HEK293 (cell line): ENCODE measurements around the gene DNAH5.

Source experiments
- CTCF ChIA-PET: fragments of 350-600 bp; formaldehyde crosslinking; extraction: SDS; loops from one replicate; lab custom pipeline; 2021; ENCODE audit warnings: antibody characterized with exemption; lab: Yijun Ruan, JAX
- POLR2A ChIA-PET: fragments of 300-600 bp; formaldehyde crosslinking; extraction: SDS; loops from one replicate; lab custom pipeline; 2020; ENCODE audit warnings: antibody characterized with exemption, inconsistent platforms; lab: Yijun Ruan, JAX
- H3K27ac ChIP-seq: fragments of 200-500 bp; sonication (Bioruptor generic); 2 replicates; pipeline ENCODE4 v1.5.1; 2014; ENCODE audit warnings: low read depth, low read length, control low read depth, inconsistent platforms; ENCODE audit errors: extremely low read depth
- H3K36me3 ChIP-seq, 2 experiments: fragments of 200-500 bp in 1 of 2; sonication (Bioruptor generic) in 1 of 2; 1 replicate in 1 of 2; 2 replicates in 1 of 2; pipeline ENCODE4 v1.5.1; 2014 to 2017; ENCODE audit warnings: inconsistent platforms in 2 of 2, low read length in 2 of 2; ENCODE audit not compliant: control insufficient read depth in 2 of 2, insufficient read depth in 1 of 2
- H3K4me1 ChIP-seq: fragments of 200-500 bp; sonication (Bioruptor generic); 2 replicates; pipeline ENCODE4 v1.5.1; 2014; ENCODE audit warnings: mild to moderate bottlenecking, low read length, inconsistent platforms; ENCODE audit not compliant: control insufficient read depth, insufficient read depth
- H3K4me3 ChIP-seq: 2 replicates; pipeline ENCODE4 v1.5.1; 2011; ENCODE audit warnings: low read depth, mild to moderate bottlenecking, control low read depth, low read length, moderate library complexity
- H3K9me3 ChIP-seq: fragments of 200-500 bp; sonication (Bioruptor generic); 2 replicates; pipeline ENCODE4 v1.5.1; 2014; ENCODE audit warnings: low read depth, low read length, inconsistent platforms; ENCODE audit not compliant: control insufficient read depth, insufficient read depth
- BCL11A ChIP-seq: fragments of 450-650 bp; formaldehyde crosslinking; IDR thresholded peaks from 2 replicates; pipeline ENCODE4 v1.5.1; 2016; ENCODE audit warnings: low read depth, missing biosample characterization, missing genetic modification characterization
- BCL6B ChIP-seq: fragments of 450-650 bp; formaldehyde crosslinking; IDR thresholded peaks from 2 replicates; pipeline ENCODE4 v1.5.1; 2017; ENCODE audit warnings: missing biosample characterization, missing genetic modification characterization
- EGR2 ChIP-seq: fragments of 450-650 bp; formaldehyde crosslinking; IDR thresholded peaks from 2 replicates; pipeline ENCODE4 v1.5.1; 2016; ENCODE audit warnings: low read depth, missing biosample characterization, missing genetic modification characterization
- KLF1 ChIP-seq: fragments of 450-650 bp; formaldehyde crosslinking; IDR thresholded peaks from 2 replicates; pipeline ENCODE4 v1.5.1; 2016; ENCODE audit warnings: missing biosample characterization, missing genetic modification characterization
- KLF10 ChIP-seq: fragments of 450-650 bp; IDR thresholded peaks from 2 replicates; pipeline ENCODE4 v1.5.1; 2018; ENCODE audit warnings: missing biosample characterization, mild to moderate bottlenecking, missing genetic modification characterization
- PRDM4 ChIP-seq: fragments of 450-650 bp; formaldehyde crosslinking; IDR thresholded peaks from 2 replicates; pipeline ENCODE4 v1.5.1; 2017; ENCODE audit warnings: missing biosample characterization, missing genetic modification characterization
- SP2 ChIP-seq: fragments of 450-650 bp; formaldehyde crosslinking; IDR thresholded peaks from 2 replicates; pipeline ENCODE4 v1.5.1; 2016; ENCODE audit warnings: missing biosample characterization, missing genetic modification characterization
- ZBTB6 ChIP-seq: fragments of 450-650 bp; formaldehyde crosslinking; IDR thresholded peaks from 2 replicates; pipeline ENCODE4 v1.5.1; 2017; ENCODE audit warnings: missing biosample characterization, missing genetic modification characterization
- ZBTB8A ChIP-seq: fragments of 450-650 bp; formaldehyde crosslinking; IDR thresholded peaks from 2 replicates; pipeline ENCODE4 v1.5.1; 2016; ENCODE audit warnings: missing biosample characterization, missing genetic modification characterization
- ZNF114 ChIP-seq: fragments of 450-650 bp; formaldehyde crosslinking; IDR thresholded peaks from 2 replicates; pipeline ENCODE4 v1.5.0; 2017; ENCODE audit warnings: missing biosample characterization, missing genetic modification characterization
- ZNF16 ChIP-seq: fragments of 450-650 bp; formaldehyde crosslinking; IDR thresholded peaks from 2 replicates; pipeline ENCODE4 v1.5.1; 2016; ENCODE audit warnings: low read depth, missing biosample characterization, missing genetic modification characterization
- ZNF175 ChIP-seq: fragments of 450-650 bp; formaldehyde crosslinking; IDR thresholded peaks from 2 replicates; pipeline ENCODE4 v1.5.1; 2016; ENCODE audit warnings: missing biosample characterization, missing genetic modification characterization
- ZNF248 ChIP-seq: fragments of 450-650 bp; formaldehyde crosslinking; IDR thresholded peaks from 2 replicates; pipeline ENCODE4 v1.5.1; 2017; ENCODE audit warnings: missing biosample characterization, missing genetic modification characterization
- ZNF302 ChIP-seq: fragments of 450-650 bp; formaldehyde crosslinking; IDR thresholded peaks from 2 replicates; pipeline ENCODE4 v1.5.1; 2016; ENCODE audit warnings: missing biosample characterization, missing genetic modification characterization, low read depth
- ZNF350 ChIP-seq: fragments of 450-650 bp; formaldehyde crosslinking; IDR thresholded peaks from 2 replicates; pipeline ENCODE4 v1.5.0; 2017; ENCODE audit warnings: missing biosample characterization, mild to moderate bottlenecking, missing genetic modification characterization
- ZNF426 ChIP-seq: fragments of 450-650 bp; formaldehyde crosslinking; IDR thresholded peaks from 2 replicates; pipeline ENCODE4 v1.5.1; 2017; ENCODE audit warnings: missing biosample characterization, missing genetic modification characterization, mild to moderate bottlenecking, inconsistent platforms, moderate library complexity
- ZNF530 ChIP-seq: fragments of 450-650 bp; formaldehyde crosslinking; IDR thresholded peaks from 2 replicates; pipeline ENCODE4 v1.5.1; 2016; ENCODE audit warnings: low read depth, missing biosample characterization, missing genetic modification characterization
- ZNF560 ChIP-seq: fragments of 450-650 bp; formaldehyde crosslinking; IDR thresholded peaks from 2 replicates; pipeline ENCODE4 v1.5.1; 2017; ENCODE audit warnings: missing biosample characterization, missing genetic modification characterization, borderline replicate concordance
- ZNF571 ChIP-seq: fragments of 450-650 bp; formaldehyde crosslinking; IDR thresholded peaks from 2 replicates; pipeline ENCODE4 v1.5.0; 2017; ENCODE audit warnings: missing biosample characterization, missing genetic modification characterization
- ZNF585B ChIP-seq: fragments of 450-650 bp; formaldehyde crosslinking; IDR thresholded peaks from 2 replicates; pipeline ENCODE4 v1.5.1; 2016; ENCODE audit warnings: missing biosample characterization, missing genetic modification characterization
- ZNF626 ChIP-seq: fragments of 450-650 bp; sonication (Bioruptor Pico); formaldehyde crosslinking; IDR thresholded peaks from 2 replicates; pipeline ENCODE4 v1.5.1; 2018; ENCODE audit warnings: missing biosample characterization, missing genetic modification characterization, inconsistent platforms
- ZNF654 ChIP-seq: fragments of 450-650 bp; formaldehyde crosslinking; IDR thresholded peaks from 2 replicates; pipeline ENCODE4 v1.5.1; 2016; ENCODE audit warnings: low read depth, missing biosample characterization, missing genetic modification characterization
- ZNF747 ChIP-seq: fragments of 450-650 bp; formaldehyde crosslinking; IDR thresholded peaks from 2 replicates; pipeline ENCODE4 v1.5.1; 2016; ENCODE audit warnings: missing biosample characterization, missing genetic modification characterization
- ZNF777 ChIP-seq: fragments of 450-650 bp; formaldehyde crosslinking; IDR thresholded peaks from 2 replicates; pipeline ENCODE4 v1.5.1; 2017; ENCODE audit warnings: missing biosample characterization, missing genetic modification characterization, borderline replicate concordance
- ZNF843 ChIP-seq: fragments of 450-650 bp; formaldehyde crosslinking; IDR thresholded peaks from 2 replicates; pipeline ENCODE4 v1.5.1; 2016; ENCODE audit warnings: missing biosample characterization, missing genetic modification characterization
- ZSCAN23 ChIP-seq: fragments of 450-650 bp; formaldehyde crosslinking; IDR thresholded peaks from 2 replicates; pipeline ENCODE4 v1.5.1; 2016; ENCODE audit warnings: missing biosample characterization, missing genetic modification characterization

The DNAH5 gene

GRCh38 chr5:13955896-13956295 is 11.4 kb upstream of the DNAH5 start (continued):
- TF ChIP-seq PRDM4 (tag by site-specific recombination), result no peak
- no peak for TF ChIP-seq ZNF530 (tag by site-specific recombination)
- no peak for TF ChIP-seq ZNF585B (tag by site-specific recombination)
- TF ChIP-seq ZNF114 (tag by site-specific recombination), result no peak
- no peak for TF ChIP-seq ZNF426 (tag by site-specific recombination)
- TF ChIP-seq ZNF571 (tag by site-specific recombination), result no peak
- TF ChIP-seq ZNF747 (tag by site-specific recombination), result no peak
- TF ChIP-seq BCL6B (tag by site-specific recombination), result no peak
- no peak for TF ChIP-seq ZBTB6 (tag by site-specific recombination)
- TF ChIP-seq ZNF654, result no peak
- no peak for TF ChIP-seq ZNF560 (tag by site-specific recombination)
- TF ChIP-seq ZNF16, result no peak
- TF ChIP-seq, all 188 proteins: peak for 0

GRCh38 chr5:13946111-13946510 is 1.6 kb upstream of the DNAH5 start:
- ChIA-PET CTCF (no interaction called here), POLR2A (no interaction called here)
- TF ChIP-seq KLF10 (tag by site-specific recombination), result no peak
- TF ChIP-seq ZNF16, result no peak
- TF ChIP-seq KLF1, result no peak
- TF ChIP-seq EGR2 (tag by site-specific recombination), result no peak
- no peak for TF ChIP-seq ZNF843 (tag by site-specific recombination)
- TF ChIP-seq ZNF350, result no peak
- TF ChIP-seq ZNF175, result no peak
- no peak for TF ChIP-seq ZSCAN23 (tag by site-specific recombination)
- TF ChIP-seq BCL11A (tag by site-specific recombination), result no peak
- no peak for TF ChIP-seq ZNF626 (tag by site-specific recombination)
- TF ChIP-seq SP2 (tag by site-specific recombination), result no peak
- TF ChIP-seq ZNF248 (tag by site-specific recombination), result no peak
- TF ChIP-seq ZNF654, result no peak
- no peak for TF ChIP-seq ZNF302 (tag by site-specific recombination)
- TF ChIP-seq ZNF777 (tag by site-specific recombination), result no peak
- TF ChIP-seq ZBTB8A (tag by site-specific recombination), result no peak
- H3K4me1 ChIP-seq, result no peaks in the 10 kb centered on the region
- no peak overlapping the region for H3K27ac ChIP-seq
- no peaks in the 10 kb centered on the region for H3K36me3 ChIP-seq
- H3K4me3 ChIP-seq, result no peak overlapping the region
- H3K9me3 ChIP-seq, result no peaks in the 10 kb centered on the region
